Calu3 (cell line): ENCODE data around the gene FAM53A. TPM values are rescaled to one million over a fixed set of nuclear protein-coding genes. Genes with fewer than 3 reads are reported as not detected.

Experiments used
- BruUV-seq: library from RNA; stranded (reverse); fragments of 400-500 nt; replicated peaks from 2 replicates; lab custom pipeline; 2021; lab: Mats Ljungman, UMichigan
- CTCF ChIA-PET: fragments of 300-600 bp; sonication (Branson Sonifier 250); formaldehyde crosslinking; loops from one replicate; lab custom pipeline; 2022; ENCODE audit warnings: antibody characterized with exemption; lab: Charles Lee
- DNase-seq: peaks from one replicate; pipeline ENCODE4 v3.0.0; 2022
- H3K27ac Mint-ChIP-seq: one replicate; pipeline ENCODE4 v1.8.0; 2022; ENCODE audit warnings: mixed read lengths; ENCODE audit not compliant: unreplicated experiment
- H3K27me3 Mint-ChIP-seq: one replicate; pipeline ENCODE4 v1.8.0; 2022; ENCODE audit warnings: mixed read lengths; ENCODE audit not compliant: unreplicated experiment
- H3K36me3 Mint-ChIP-seq: one replicate; pipeline ENCODE4 v1.8.0; 2022; ENCODE audit warnings: mild to moderate bottlenecking, moderate library complexity, mixed read lengths; ENCODE audit not compliant: insufficient read depth, unreplicated experiment
- H3K4me1 Mint-ChIP-seq: one replicate; pipeline ENCODE4 v1.8.0; 2022; ENCODE audit warnings: mild to moderate bottlenecking, low read depth, mixed read lengths; ENCODE audit not compliant: unreplicated experiment
- H3K4me3 Mint-ChIP-seq: one replicate; pipeline ENCODE4 v1.8.0; 2022; ENCODE audit warnings: mild to moderate bottlenecking, low read depth, moderate library complexity, mixed read lengths; ENCODE audit not compliant: unreplicated experiment
- H3K9me3 Mint-ChIP-seq: one replicate; pipeline ENCODE4 v1.8.0; 2022; ENCODE audit warnings: low read depth, mixed read lengths; ENCODE audit not compliant: unreplicated experiment
- intact Hi-C: fragments of 100-400 bp; cut with micrococcal nuclease; formaldehyde crosslinking; loops from one replicate; pipeline ENCODE4 v1.10.0; 2022; ENCODE audit not compliant: unreplicated experiment
- total RNA-seq: library from RNA; stranded (reverse); gene quantifications from 2 replicates; pipeline ENCODE4 v1.2.3, GENCODE V29; 2022
- TF ChIP-seq, protein P1 (sequence below): fragments of 200-600 bp; IDR thresholded peaks from one replicate; pipeline ENCODE4 v1.8.0; 2022; ENCODE audit warnings: antibody characterized with exemption; ENCODE audit not compliant: unreplicated experiment

Gene FAM53A
- total RNA-seq, 1 experiment from 2014 or later, result 7.3 TPM

- H3K27ac Mint-ChIP-seq, result no peak overlapping the region
- CTCF ChIA-PET, result no interaction called here
- no peak overlapping the region for H3K4me3 Mint-ChIP-seq
- BruUV-seq, result no TSS peak
- H3K4me1 Mint-ChIP-seq, result no peaks in the 10 kb centered on the region
- intact Hi-C loops, result no loop called here
- no peaks in the 10 kb centered on the region for H3K9me3 Mint-ChIP-seq
- DNase-seq, result no peak
- TF ChIP-seq, protein P1, sequence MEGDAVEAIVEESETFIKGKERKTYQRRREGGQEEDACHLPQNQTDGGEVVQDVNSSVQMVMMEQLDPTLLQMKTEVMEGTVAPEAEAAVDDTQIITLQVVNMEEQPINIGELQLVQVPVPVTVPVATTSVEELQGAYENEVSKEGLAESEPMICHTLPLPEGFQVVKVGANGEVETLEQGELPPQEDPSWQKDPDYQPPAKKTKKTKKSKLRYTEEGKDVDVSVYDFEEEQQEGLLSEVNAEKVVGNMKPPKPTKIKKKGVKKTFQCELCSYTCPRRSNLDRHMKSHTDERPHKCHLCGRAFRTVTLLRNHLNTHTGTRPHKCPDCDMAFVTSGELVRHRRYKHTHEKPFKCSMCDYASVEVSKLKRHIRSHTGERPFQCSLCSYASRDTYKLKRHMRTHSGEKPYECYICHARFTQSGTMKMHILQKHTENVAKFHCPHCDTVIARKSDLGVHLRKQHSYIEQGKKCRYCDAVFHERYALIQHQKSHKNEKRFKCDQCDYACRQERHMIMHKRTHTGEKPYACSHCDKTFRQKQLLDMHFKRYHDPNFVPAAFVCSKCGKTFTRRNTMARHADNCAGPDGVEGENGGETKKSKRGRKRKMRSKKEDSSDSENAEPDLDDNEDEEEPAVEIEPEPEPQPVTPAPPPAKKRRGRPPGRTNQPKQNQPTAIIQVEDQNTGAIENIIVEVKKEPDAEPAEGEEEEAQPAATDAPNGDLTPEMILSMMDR, result no peak
- H3K27me3 Mint-ChIP-seq, result no peaks in the 10 kb centered on the region
- H3K36me3 Mint-ChIP-seq, result no peaks in the 10 kb centered on the region
Measured at GRCh38 chr4:1676605-1677525, 7.2 kb downstream of the FAM53A start.

- H3K27ac Mint-ChIP-seq, result no peak overlapping the region
- TF ChIP-seq, protein P1, result no peak
- intact Hi-C loops, result no loop called here
- no peak overlapping the region for H3K4me3 Mint-ChIP-seq
- no peak for DNase-seq
- no peaks in the 10 kb centered on the region for H3K9me3 Mint-ChIP-seq
- H3K4me1 Mint-ChIP-seq, result no peaks in the 10 kb centered on the region
- BruUV-seq, result no TSS peak
- CTCF ChIA-PET, result interaction anchor here (0.6 kb wide), 1 partner anchor 661 kb away, joined by 5 read pairs; no protein-coding TSS in a partner anchor
- no peaks in the 10 kb centered on the region for H3K27me3 Mint-ChIP-seq
- no peaks in the 10 kb centered on the region for H3K36me3 Mint-ChIP-seq
Measured at GRCh38 chr4:1675802-1676137, 8.3 kb downstream of the FAM53A start.

DNA sequence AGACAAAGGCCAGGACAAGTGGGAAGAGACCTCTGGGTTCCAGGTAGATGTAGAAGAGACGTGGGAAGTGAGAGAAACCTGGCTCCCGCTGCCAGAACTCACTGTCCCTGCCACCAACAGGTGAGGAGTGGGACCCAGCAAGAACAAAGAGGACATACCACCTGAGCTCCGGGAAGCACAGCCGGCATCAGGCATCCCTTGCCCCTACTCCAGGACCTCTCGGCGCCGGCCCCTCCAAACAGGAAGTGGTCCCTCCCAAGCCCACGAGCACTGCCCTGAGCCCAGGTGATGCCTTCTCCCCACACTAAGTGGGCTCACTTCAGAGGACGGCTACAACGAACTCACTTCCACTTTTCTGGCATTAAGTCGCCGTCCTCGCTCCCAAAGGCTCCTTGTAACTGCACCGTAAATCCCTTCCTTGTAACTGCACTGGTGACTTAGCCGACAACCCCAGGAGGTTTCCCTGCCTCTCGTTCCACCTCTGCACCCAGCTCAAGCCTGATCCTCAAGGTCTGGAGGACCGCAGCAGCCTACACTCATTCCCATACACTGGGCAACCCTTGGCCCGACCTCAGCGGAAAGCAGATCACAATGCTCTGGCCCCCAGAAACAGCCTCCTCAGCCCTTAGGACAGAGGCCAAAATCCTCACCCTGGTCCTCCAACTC, 8.8 kb downstream of the FAM53A start:
- no peaks in the 10 kb centered on the region for H3K4me1 Mint-ChIP-seq
- CTCF ChIA-PET, result interaction anchor here (0.6 kb wide), 1 partner anchor 662 kb away, joined by 5 read pairs; no protein-coding TSS in a partner anchor
- H3K36me3 Mint-ChIP-seq, result no peaks in the 10 kb centered on the region
- BruUV-seq, result no TSS peak
- no peaks in the 10 kb centered on the region for H3K27me3 Mint-ChIP-seq
- intact Hi-C loops, result no loop called here
- H3K9me3 Mint-ChIP-seq, result no peaks in the 10 kb centered on the region
- no peak for DNase-seq
- TF ChIP-seq, protein P1, result no peak
- H3K27ac Mint-ChIP-seq, result no peak overlapping the region
- H3K4me3 Mint-ChIP-seq, result no peak overlapping the region

DNA sequence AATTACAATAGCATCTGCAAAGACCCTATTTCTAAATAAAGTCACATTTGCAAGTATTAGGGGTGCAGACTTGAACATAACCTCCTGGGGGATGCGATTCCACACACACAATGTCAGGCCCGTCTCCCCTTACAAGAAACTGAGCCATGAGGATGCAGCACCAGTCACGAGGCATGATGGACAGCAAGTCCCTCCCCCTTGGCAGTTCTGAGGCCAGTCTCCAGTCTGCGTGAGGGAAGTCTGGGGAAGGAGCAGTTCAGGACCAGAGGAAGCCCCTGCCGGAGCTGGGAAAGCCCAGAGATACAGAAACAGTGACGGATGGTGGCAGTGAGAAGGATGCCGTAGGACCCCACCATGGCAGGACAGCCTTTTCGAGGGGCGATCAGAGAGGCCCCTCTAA, 9.4 kb downstream of the FAM53A start:
- Mint-ChIP-seq H3K4me1 (no peaks in the 10 kb centered on the region), H3K27me3 (no peaks in the 10 kb centered on the region), H3K9me3 (no peaks in the 10 kb centered on the region), H3K4me3 (no peak overlapping the region), H3K27ac (no peak overlapping the region), H3K36me3 (no peaks in the 10 kb centered on the region)
- intact Hi-C loops, result no loop called here
- BruUV-seq, result no TSS peak
- CTCF ChIA-PET, result no interaction called here
- TF ChIP-seq, protein P1, result no peak
- no peak for DNase-seq
